Aorta (tissue), 5 donors: ENCODE data around the gene MSI2. TPM values are rescaled to one million over a fixed set of nuclear protein-coding genes. Genes with fewer than 3 reads are reported as not detected.

ENCODE experiments used
- ATAC-seq: fragments of 200-7000 bp; cut with Tn5 transposase; one replicate; pipeline ENCODE4 v1.9.1; 2022; ENCODE audit warnings: moderate library complexity; ENCODE audit not compliant: low FRiP score
- DNase-seq, 2 donors: peaks; one replicate each; pipeline ENCODE4 v3.0.0-alpha.2; 2020
- H3K27ac ChIP-seq, 2 donors: one replicate each; pipeline ENCODE4 v1.5.1; 2013; ENCODE audit warnings: low read length in 2 of 2, mild to moderate bottlenecking in 2 of 2, moderate library complexity in 2 of 2, control low read depth in 1 of 2, inconsistent platforms in 1 of 2, low read depth in 1 of 2
- H3K27me3 ChIP-seq, 2 donors: one replicate each; pipeline ENCODE4 v1.6.1; 2013; ENCODE audit warnings: control low read depth in 1 of 2, low read length in 1 of 2, mild to moderate bottlenecking in 1 of 2, moderate library complexity in 1 of 2; ENCODE audit not compliant: insufficient read depth in 2 of 2, control insufficient read depth in 1 of 2
- H3K36me3 ChIP-seq, 2 donors: one replicate each; pipeline ENCODE4 v1.6.1; 2013; ENCODE audit warnings: control low read depth in 1 of 2, low read length in 1 of 2, mild to moderate bottlenecking in 1 of 2; ENCODE audit not compliant: insufficient read depth in 2 of 2, control insufficient read depth in 1 of 2
- H3K4me1 ChIP-seq, 2 donors: one replicate each; pipeline ENCODE4 v1.6.1; 2013; ENCODE audit warnings: low read length in 2 of 2, control low read depth in 1 of 2, mild to moderate bottlenecking in 1 of 2, moderate library complexity in 1 of 2; ENCODE audit not compliant: insufficient read depth in 2 of 2, control insufficient read depth in 1 of 2
- H3K4me3 ChIP-seq, 2 donors: one replicate each; pipeline ENCODE4 v1.5.1; 2013; ENCODE audit warnings: low read length in 2 of 2, control low read depth in 1 of 2, mild to moderate bottlenecking in 1 of 2
- H3K9me3 ChIP-seq: one replicate; pipeline ENCODE4 v1.6.1; 2013; ENCODE audit warnings: mild to moderate bottlenecking, low read length; ENCODE audit not compliant: control insufficient read depth
- WGBS, 2 donors: extraction: QIAGEN DNeasy Blood & Tissue Kit; methylation state at CpG; one replicate each; pipeline ENCODE4 v1.1.7; 2013; 5-methylcytosine and 5-hydroxymethylcytosine counted together
- intact Hi-C, 2 donors: fragments of 100-400 bp; cut with DNase I; formaldehyde crosslinking; loops; one replicate each; pipeline versions ENCODE4 v1.14.2 to v1.15.0; 2022
- polyA plus RNA-seq, 2 donors: library from polyadenylated mRNA; stranded (reverse); fragments of 200-250 nt; gene quantifications; one replicate each; pipeline ENCODE4 v1.2.3, GENCODE V29; 2013
- total RNA-seq, 2 donors: library from RNA; stranded (reverse); fragmentation: NEBNext Ultra II Directional; extraction: Animal tissue kit (Norgen Biotek cat#: 25700); gene quantifications; one replicate each; pipeline ENCODE4 v1.2.1, GENCODE V29; 2021
- donor health status: healthy with polysubstance abuse.
- donor health status: Bipolar disorder and iron deficiency.
- donor health status: DM: no; HTN: no; CAD: no.
- donor health status: DM: no; HTN: no; CAD: no.
- donor health status: DM: yes; HTN: yes; CAD: no.

The MSI2 gene
- total and polyA plus RNA-seq, 4 donors: 9.3 to 48.2 (median 29.1) TPM

- H3K4me1 ChIP-seq: no peaks in the 10 kb centered on the region
- no peak overlapping the region for H3K4me3 ChIP-seq
- H3K27me3 ChIP-seq: no peaks in the 10 kb centered on the region
- H3K36me3 ChIP-seq: no peaks in the 10 kb centered on the region
- no peak overlapping the region for H3K27ac ChIP-seq
- no peaks in the 10 kb centered on the region for H3K9me3 ChIP-seq
- ATAC-seq (no peak), DNase-seq (no peak)
- intact Hi-C loops: no loop called here
- 76 to 78% methylated on average over 5 of the region's 5 CpGs for WGBS, 2 donors
Measured at GRCh38 chr17:57308543-57309186, 52.3 kb downstream of the MSI2 start.

- intact Hi-C loops: no loop called here
- 86 to 87% methylated on average over 7 of the region's 7 CpGs for WGBS, 2 donors
- no peak overlapping the region for H3K27ac ChIP-seq
- no peaks in the 10 kb centered on the region for H3K27me3 ChIP-seq
- H3K9me3 ChIP-seq: no peaks in the 10 kb centered on the region
- ATAC-seq (no peak), DNase-seq (no peak)
- no peaks in the 10 kb centered on the region for H3K36me3 ChIP-seq
- H3K4me3 ChIP-seq: no peak overlapping the region
- H3K4me1 ChIP-seq: no peaks in the 10 kb centered on the region
Measured at GRCh38 chr17:57309479-57309878, 53.2 kb downstream of the MSI2 start.

- 94% methylated on average over 10 of the region's 10 CpGs for WGBS, 2 donors
- ATAC-seq: no peak
- H3K36me3 ChIP-seq: no peaks in the 10 kb centered on the region
Measured at GRCh38 chr17:57311281-57312216, 55.2 kb downstream of the MSI2 start.

GRCh38 chr17:57312242-57312641, 55.9 kb downstream of the MSI2 start:
- Histone ChIP-seq H3K4me1 (no peaks in the 10 kb centered on the region), H3K9me3 (no peaks in the 10 kb centered on the region), H3K4me3 (no peak overlapping the region), H3K36me3 (no peaks in the 10 kb centered on the region), H3K27ac (no peak overlapping the region), H3K27me3 (no peaks in the 10 kb centered on the region)
- no peak for ATAC-seq
- no peak for DNase-seq
- intact Hi-C loops: no loop called here
- WGBS, 2 donors: 69 to 72% methylated on average over 2 of the region's 2 CpGs

More at GRCh38 chr17:57311281-57312216, 55.2 kb downstream of the MSI2 start:
- no peaks in the 10 kb centered on the region for H3K4me1 ChIP-seq
- intact Hi-C loops: no loop called here
- no peak for DNase-seq
- H3K27ac ChIP-seq: no peak overlapping the region
- no peaks in the 10 kb centered on the region for H3K9me3 ChIP-seq
- H3K27me3 ChIP-seq: no peaks in the 10 kb centered on the region
- H3K4me3 ChIP-seq: no peak overlapping the region

GRCh38 chr17:57313097-57313835, 56.9 kb downstream of the MSI2 start:
- no peaks in the 10 kb centered on the region for H3K27me3 ChIP-seq
- no peaks in the 10 kb centered on the region for H3K9me3 ChIP-seq
- H3K27ac ChIP-seq: no peak overlapping the region
- DNase-seq (no peak), ATAC-seq (no peak)
- no peak overlapping the region for H3K4me3 ChIP-seq
- H3K4me1 ChIP-seq: no peaks in the 10 kb centered on the region
- 87 to 92% methylated on average over 12 of the region's 12 CpGs for WGBS, 2 donors
- no peaks in the 10 kb centered on the region for H3K36me3 ChIP-seq
- intact Hi-C loops: no loop called here

- Histone ChIP-seq H3K27ac (no peak overlapping the region), H3K9me3 (no peaks in the 10 kb centered on the region), H3K36me3 (no peaks in the 10 kb centered on the region), H3K4me3 (no peak overlapping the region), H3K4me1 (no peaks in the 10 kb centered on the region), H3K27me3 (no peaks in the 10 kb centered on the region)
- ATAC-seq (no peak), DNase-seq (no peak)
- 94 to 95% methylated on average over 16 of the region's 16 CpGs for WGBS, 2 donors
- intact Hi-C loops: no loop called here
Measured at GRCh38 chr17:57315061-57316015, 59.0 kb downstream of the MSI2 start.

GRCh38 chr17:57316361-57316760, 60.0 kb downstream of the MSI2 start:
- no peaks in the 10 kb centered on the region for H3K27me3 ChIP-seq
- no peaks in the 10 kb centered on the region for H3K4me1 ChIP-seq
- DNase-seq (no peak), ATAC-seq (no peak)
- H3K9me3 ChIP-seq: no peaks in the 10 kb centered on the region
- WGBS, 2 donors: 97 to 99% methylated on average over 5 of the region's 5 CpGs
- H3K27ac ChIP-seq: no peak overlapping the region
- intact Hi-C loops: no loop called here
- H3K36me3 ChIP-seq: no peaks in the 10 kb centered on the region
- no peak overlapping the region for H3K4me3 ChIP-seq

GRCh38 chr17:57317079-57317478, 60.8 kb downstream of the MSI2 start:
- intact Hi-C loops: no loop called here
- WGBS, 2 donors: 97 to 98% methylated on average over 3 of the region's 3 CpGs
- Histone ChIP-seq H3K4me3 (no peak overlapping the region), H3K36me3 (no peaks in the 10 kb centered on the region), H3K27ac (no peak overlapping the region), H3K27me3 (no peaks in the 10 kb centered on the region), H3K4me1 (no peaks in the 10 kb centered on the region), H3K9me3 (no peaks in the 10 kb centered on the region)
- no peak for DNase-seq
- no peak for ATAC-seq
